HEK293 (cell line): ENCODE measurements around the gene HDAC11.

Experiments used
- CTCF ChIA-PET: fragments of 350-600 bp; formaldehyde crosslinking; extraction: SDS; loops from one replicate; lab custom pipeline; 2021; ENCODE audit warnings: antibody characterized with exemption; lab: Yijun Ruan, JAX
- POLR2A ChIA-PET: fragments of 300-600 bp; formaldehyde crosslinking; extraction: SDS; loops from one replicate; lab custom pipeline; 2020; ENCODE audit warnings: antibody characterized with exemption, inconsistent platforms; lab: Yijun Ruan, JAX
- H3K27ac ChIP-seq: fragments of 200-500 bp; sonication (Bioruptor generic); 2 replicates; pipeline ENCODE4 v1.5.1; 2014; ENCODE audit warnings: low read depth, low read length, control low read depth, inconsistent platforms; ENCODE audit errors: extremely low read depth
- H3K36me3 ChIP-seq, 2 experiments: fragments of 200-500 bp in 1 of 2; sonication (Bioruptor generic) in 1 of 2; 1 replicate in 1 of 2; 2 replicates in 1 of 2; pipeline ENCODE4 v1.5.1; 2014 to 2017; ENCODE audit warnings: inconsistent platforms in 2 of 2, low read length in 2 of 2; ENCODE audit not compliant: control insufficient read depth in 2 of 2, insufficient read depth in 1 of 2
- H3K4me1 ChIP-seq: fragments of 200-500 bp; sonication (Bioruptor generic); 2 replicates; pipeline ENCODE4 v1.5.1; 2014; ENCODE audit warnings: mild to moderate bottlenecking, low read length, inconsistent platforms; ENCODE audit not compliant: control insufficient read depth, insufficient read depth
- H3K4me3 ChIP-seq: 2 replicates; pipeline ENCODE4 v1.5.1; 2011; ENCODE audit warnings: low read depth, mild to moderate bottlenecking, control low read depth, low read length, moderate library complexity
- H3K9me3 ChIP-seq: fragments of 200-500 bp; sonication (Bioruptor generic); 2 replicates; pipeline ENCODE4 v1.5.1; 2014; ENCODE audit warnings: low read depth, low read length, inconsistent platforms; ENCODE audit not compliant: control insufficient read depth, insufficient read depth
- ATF2 ChIP-seq: fragments of 450-650 bp; formaldehyde crosslinking; IDR thresholded peaks from 2 replicates; pipeline ENCODE4 v1.5.1; 2016; ENCODE audit warnings: missing biosample characterization, missing genetic modification characterization, low read depth
- GLIS2 ChIP-seq: fragments of 450-650 bp; formaldehyde crosslinking; IDR thresholded peaks from 2 replicates; pipeline ENCODE4 v1.5.1; 2016; ENCODE audit warnings: missing biosample characterization, missing genetic modification characterization
- KLF1 ChIP-seq: fragments of 450-650 bp; formaldehyde crosslinking; IDR thresholded peaks from 2 replicates; pipeline ENCODE4 v1.5.1; 2016; ENCODE audit warnings: missing biosample characterization, missing genetic modification characterization
- PATZ1 ChIP-seq: fragments of 450-650 bp; formaldehyde crosslinking; IDR thresholded peaks from 2 replicates; pipeline ENCODE4 v1.5.1; 2016; ENCODE audit warnings: missing biosample characterization, missing genetic modification characterization
- YY1 ChIP-seq: fragments of 450-650 bp; formaldehyde crosslinking; IDR thresholded peaks from 2 replicates; pipeline ENCODE4 v1.5.1; 2018; ENCODE audit warnings: missing biosample characterization, missing genetic modification characterization
- ZBTB6 ChIP-seq: fragments of 450-650 bp; formaldehyde crosslinking; IDR thresholded peaks from 2 replicates; pipeline ENCODE4 v1.5.1; 2017; ENCODE audit warnings: missing biosample characterization, missing genetic modification characterization
- ZNF112 ChIP-seq: fragments of 450-650 bp; formaldehyde crosslinking; IDR thresholded peaks from 2 replicates; pipeline ENCODE4 v1.5.0; 2017; ENCODE audit warnings: missing biosample characterization, missing genetic modification characterization
- ZNF121 ChIP-seq: fragments of 450-650 bp; formaldehyde crosslinking; IDR thresholded peaks from 2 replicates; pipeline ENCODE4 v1.5.1; 2016; ENCODE audit warnings: missing biosample characterization, missing genetic modification characterization
- ZNF184 ChIP-seq: fragments of 450-650 bp; IDR thresholded peaks from 2 replicates; pipeline ENCODE4 v1.5.1; 2018; ENCODE audit warnings: missing biosample characterization, mild to moderate bottlenecking, missing genetic modification characterization
- ZNF324 ChIP-seq: fragments of 450-650 bp; formaldehyde crosslinking; IDR thresholded peaks from 2 replicates; pipeline ENCODE4 v1.5.1; 2016; ENCODE audit warnings: missing biosample characterization, missing genetic modification characterization
- ZNF473 ChIP-seq: fragments of 450-650 bp; formaldehyde crosslinking; IDR thresholded peaks from 2 replicates; pipeline ENCODE4 v1.5.1; 2017; ENCODE audit warnings: missing biosample characterization, missing genetic modification characterization
- ZNF555 ChIP-seq: fragments of 450-650 bp; formaldehyde crosslinking; conservative IDR thresholded peaks from 2 replicates; pipeline ENCODE4 v1.5.1; 2017; ENCODE audit warnings: missing biosample characterization, mild to moderate bottlenecking, missing genetic modification characterization, inconsistent platforms
- ZNF580 ChIP-seq: fragments of 450-650 bp; formaldehyde crosslinking; IDR thresholded peaks from 2 replicates; pipeline ENCODE4 v1.5.1; 2016; ENCODE audit warnings: missing biosample characterization, missing genetic modification characterization
- ZNF692 ChIP-seq: fragments of 450-650 bp; formaldehyde crosslinking; IDR thresholded peaks from 2 replicates; pipeline ENCODE4 v1.5.1; 2016; ENCODE audit warnings: missing biosample characterization, missing genetic modification characterization
- ZSCAN4 ChIP-seq: fragments of 450-650 bp; formaldehyde crosslinking; IDR thresholded peaks from 2 replicates; pipeline ENCODE4 v1.5.1; 2017; ENCODE audit warnings: missing biosample characterization, missing genetic modification characterization

HDAC11 gene

GRCh38 chr3:13461169-13462124 lies 18.7 kb upstream of the HDAC11 start (continued):
- peak; percentile 91 for TF ChIP-seq GLIS2 (tag by site-specific recombination)
- TF ChIP-seq YY1 (tag by site-specific recombination): no peak
- TF ChIP-seq PATZ1: peak; percentile 71
- no peak for TF ChIP-seq KLF1
- no peak for TF ChIP-seq ZNF473
- peak; percentile 67; the same call in 1 of the 2 replicates for TF ChIP-seq ZNF580 (tag by site-specific recombination)
- TF ChIP-seq ZNF112 (tag by site-specific recombination): no peak
- peak; percentile 98 for TF ChIP-seq ZNF692 (tag by site-specific recombination)
- TF ChIP-seq ZSCAN4 (tag by site-specific recombination): no peak
- no peak for TF ChIP-seq ZNF555 (tag by site-specific recombination)
- no peak for TF ChIP-seq ATF2 (tag by site-specific recombination)
- TF ChIP-seq ZNF121: no peak
- peak; percentile 27; the same call in 1 of the 2 replicates for TF ChIP-seq ZNF184

- no peaks in the 10 kb centered on the region for H3K9me3 ChIP-seq
- H3K36me3 ChIP-seq: no peaks in the 10 kb centered on the region
- ChIA-PET POLR2A (interaction anchor here (1.2 kb wide), 1 partner anchor 10 kb away, joined by 3 read pairs; no protein-coding TSS in a partner anchor), CTCF (interaction anchor here (0.5 to 4.8 kb wide), 32 partner anchors 9 to 624 kb away, joined by 3 to 51 read pairs (median 4); partner anchors contain the start of genes HDAC11 and NUP210)
- no peak overlapping the region for H3K4me3 ChIP-seq
- TF ChIP-seq ZNF324 (tag by site-specific recombination): no peak
- peak; percentile 33; the same call in 1 of the 2 replicates for TF ChIP-seq ZBTB6 (tag by site-specific recombination)
- no peaks in the 10 kb centered on the region for H3K4me1 ChIP-seq
- no peak overlapping the region for H3K27ac ChIP-seq
These were observed 17.9 kb upstream of the HDAC11 start for GRCh38 chr3:13462125-13462629.
